HG02852 (cell line): ENCODE measurements around the gene KCNIP1.

Experiments
- ATAC-seq: cut with Tn5 transposase; IDR thresholded peaks from one replicate; pipeline ENCODE4 v1.9.1; 2021; ENCODE audit warnings: mild to moderate bottlenecking, moderate library complexity; ENCODE audit not compliant: unreplicated experiment

The KCNIP1 gene

GRCh38 chr5:170562166-170562874, 58.5 kb downstream of the KCNIP1 start:
- ATAC-seq, result no peak

- ATAC-seq, result no peak
Observed at GRCh38 chr5:170562875-170563228, 59.0 kb downstream of the KCNIP1 start.

DNA sequence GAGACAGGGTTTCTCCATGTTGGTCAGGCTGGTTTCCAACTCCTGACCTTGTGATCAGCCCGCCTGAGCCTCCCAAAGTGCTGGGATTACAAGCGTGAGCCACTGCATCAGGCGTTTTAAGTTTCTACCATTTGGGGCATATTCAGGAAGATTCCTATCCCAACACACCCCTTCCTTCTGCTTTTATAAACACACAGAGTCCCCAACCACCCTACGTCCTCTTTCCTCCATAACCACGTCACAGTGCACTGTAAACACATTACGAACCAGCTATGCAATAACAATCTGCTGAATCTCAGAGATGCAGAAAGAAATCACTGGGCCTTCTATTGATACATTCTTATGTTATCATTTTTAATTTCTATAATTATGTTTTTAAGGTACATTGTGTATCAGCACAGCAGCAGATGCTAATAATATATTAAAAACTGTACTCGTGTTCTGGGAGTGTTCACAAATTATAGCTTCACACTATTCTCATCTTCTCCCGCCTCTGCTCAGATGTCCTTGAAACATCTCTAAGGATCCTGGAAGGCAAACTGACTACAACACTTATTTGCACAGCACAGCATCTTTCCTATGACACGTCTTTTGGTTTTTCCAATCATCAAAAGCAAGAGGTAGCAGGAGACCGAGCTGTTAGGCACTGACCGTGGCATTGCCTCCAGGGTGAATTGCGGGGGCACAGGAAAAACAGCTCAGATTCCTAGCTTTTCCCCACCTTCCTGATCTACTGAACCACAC, 60.2 kb downstream of the KCNIP1 start:
- ATAC-seq, result no peak

- no peak for ATAC-seq
Observed at GRCh38 chr5:170565072-170565471, 61.3 kb downstream of the KCNIP1 start.

DNA sequence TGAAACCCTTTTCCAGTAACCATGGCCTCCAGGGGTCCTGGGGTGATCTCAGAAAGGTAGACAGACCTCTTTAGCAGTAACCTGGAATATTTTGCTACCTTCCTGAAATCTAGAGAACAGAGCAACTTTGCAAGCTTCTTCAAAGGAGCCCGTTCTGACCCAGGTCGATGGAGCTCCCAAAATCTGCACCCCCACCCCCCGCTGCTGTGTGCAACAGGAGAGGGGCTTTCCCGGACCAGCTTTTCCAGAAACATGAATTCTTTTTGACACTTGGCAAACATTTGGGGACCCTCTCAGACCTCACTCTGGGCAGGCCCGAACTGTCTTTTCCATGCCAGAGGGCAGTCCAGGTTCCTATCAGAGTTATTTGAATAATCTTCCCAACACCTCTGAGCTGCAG, 65.3 kb downstream of the KCNIP1 start:
- ATAC-seq, result no peak

- no peak for ATAC-seq
Observed at GRCh38 chr5:170570476-170570875, 66.7 kb downstream of the KCNIP1 start.

DNA sequence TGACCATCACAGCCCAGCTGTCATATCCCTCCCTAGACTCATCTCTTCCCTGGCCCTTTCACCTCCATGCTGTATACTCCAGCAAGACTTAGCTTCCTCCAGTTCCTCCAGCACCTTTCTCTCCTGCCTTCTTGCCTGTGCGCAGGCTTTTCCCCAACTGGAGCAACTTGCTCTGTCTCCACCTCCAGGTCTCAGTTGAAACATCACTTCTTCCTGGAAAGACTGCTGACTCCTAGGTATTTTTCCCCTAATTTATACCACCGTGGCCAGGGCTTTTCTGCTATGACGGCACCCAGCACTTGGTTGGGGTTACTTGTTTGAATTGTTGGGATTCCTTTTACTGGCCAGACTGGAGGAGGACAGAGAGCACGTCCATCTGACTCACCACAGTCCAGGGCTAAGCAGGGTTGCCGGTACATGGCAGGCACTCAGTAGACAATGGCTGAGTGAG, 67.5 kb downstream of the KCNIP1 start:
- ATAC-seq, result no peak

DNA sequence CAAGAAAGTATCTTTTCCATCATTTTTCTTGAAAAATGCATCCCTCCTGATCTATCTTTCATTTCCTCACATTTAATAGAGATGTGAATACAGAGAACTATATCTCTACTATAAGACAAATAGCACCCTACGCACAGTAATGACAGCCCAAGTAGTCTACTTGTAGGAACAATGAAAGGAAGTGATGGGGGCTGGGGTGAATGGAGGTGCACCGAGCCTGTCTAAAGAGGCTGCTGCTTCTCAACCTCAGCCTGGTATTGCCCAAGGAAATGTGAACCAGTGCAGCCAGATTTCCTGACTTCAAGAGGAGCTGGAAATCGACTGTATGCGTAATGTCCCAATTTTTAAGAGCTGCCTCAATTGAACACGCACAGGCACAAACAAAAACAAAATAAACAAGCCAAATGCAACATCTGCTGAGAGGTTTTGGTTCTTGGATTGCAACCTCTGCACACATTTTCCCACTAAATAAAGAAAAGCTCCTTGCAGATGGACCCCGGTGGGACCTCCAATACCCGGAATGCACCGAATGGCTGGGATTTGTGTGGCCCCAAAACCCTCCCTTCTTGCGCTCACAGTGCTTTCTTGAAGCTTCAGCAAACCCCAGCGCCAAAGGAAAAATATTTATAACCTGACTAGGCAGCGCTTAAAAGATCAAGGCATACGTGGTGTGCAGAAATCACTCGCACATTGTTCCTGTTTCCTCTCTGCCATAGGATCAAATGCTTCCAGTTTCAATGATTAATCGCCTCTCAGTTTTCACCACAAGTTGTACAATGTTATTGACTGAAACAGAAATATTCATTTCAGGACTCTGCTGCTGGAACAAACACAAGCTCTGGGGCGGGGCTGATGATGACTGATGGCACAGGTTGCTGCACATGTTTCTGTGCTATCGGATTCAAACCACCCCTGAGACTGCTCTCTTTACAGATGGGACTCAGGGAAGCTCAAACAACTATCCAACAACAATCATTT, 68.3 kb downstream of the KCNIP1 start:
- peak; percentile 87 for ATAC-seq

DNA sequence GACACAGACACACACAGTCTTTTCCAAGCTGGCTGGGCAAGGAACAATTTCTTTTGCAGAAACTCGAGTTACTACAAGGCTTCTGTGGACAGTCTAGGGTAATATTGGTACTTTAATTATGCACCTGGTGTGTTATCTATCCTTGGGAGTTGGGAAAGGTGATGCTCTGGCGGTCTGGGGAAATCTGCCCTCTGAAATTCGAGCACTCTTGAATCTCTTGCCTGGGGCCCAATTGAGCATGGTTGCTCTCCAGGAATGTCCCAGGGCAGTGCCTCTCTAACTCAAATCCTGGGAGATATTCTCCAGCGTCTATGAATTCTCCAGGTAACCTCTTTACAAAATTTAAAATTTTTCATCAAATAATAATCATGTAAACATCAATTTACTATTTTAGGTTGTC, 69.3 kb downstream of the KCNIP1 start:
- ATAC-seq, result no peak

GRCh38 chr5:170573660-170574059, 69.8 kb downstream of the KCNIP1 start:
- no peak for ATAC-seq

GRCh38 chr5:170576602-170577535, 73.0 kb downstream of the KCNIP1 start:
- ATAC-seq, result no peak

DNA sequence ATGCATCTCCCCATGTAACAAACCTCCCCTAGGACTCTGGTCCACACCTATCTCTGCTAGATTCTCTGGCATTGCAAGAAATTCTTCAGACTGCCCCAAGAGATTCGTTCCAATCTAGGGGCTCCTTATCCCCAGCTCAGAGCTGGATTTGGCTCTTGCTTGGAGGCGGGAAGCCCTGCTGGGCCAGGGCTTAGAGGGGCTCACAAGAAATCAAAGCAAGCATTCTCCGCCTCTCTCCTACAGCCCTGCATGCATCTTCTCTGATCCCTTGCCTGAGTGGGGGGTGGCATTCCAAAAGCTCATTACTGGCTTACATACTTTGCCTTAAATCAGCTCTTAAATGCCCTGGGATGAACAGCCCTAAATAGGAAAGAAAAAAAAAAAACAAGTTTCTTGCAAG, 75.8 kb downstream of the KCNIP1 start:
- ATAC-seq, result no peak

- no peak for ATAC-seq
Observed at GRCh38 chr5:170581211-170581610, 77.4 kb downstream of the KCNIP1 start.

GRCh38 chr5:170582644-170583330, 79.0 kb downstream of the KCNIP1 start:
- no peak for ATAC-seq

- ATAC-seq, result no peak
Observed at GRCh38 chr5:170584003-170584402, 80.2 kb downstream of the KCNIP1 start.

GRCh38 chr5:170584450-170585058, 80.7 kb downstream of the KCNIP1 start:
- no peak for ATAC-seq

GRCh38 chr5:170585273-170585948, 81.6 kb downstream of the KCNIP1 start:
- no peak for ATAC-seq

GRCh38 chr5:170587808-170588207, 84.0 kb downstream of the KCNIP1 start:
- ATAC-seq, result no peak

DNA sequence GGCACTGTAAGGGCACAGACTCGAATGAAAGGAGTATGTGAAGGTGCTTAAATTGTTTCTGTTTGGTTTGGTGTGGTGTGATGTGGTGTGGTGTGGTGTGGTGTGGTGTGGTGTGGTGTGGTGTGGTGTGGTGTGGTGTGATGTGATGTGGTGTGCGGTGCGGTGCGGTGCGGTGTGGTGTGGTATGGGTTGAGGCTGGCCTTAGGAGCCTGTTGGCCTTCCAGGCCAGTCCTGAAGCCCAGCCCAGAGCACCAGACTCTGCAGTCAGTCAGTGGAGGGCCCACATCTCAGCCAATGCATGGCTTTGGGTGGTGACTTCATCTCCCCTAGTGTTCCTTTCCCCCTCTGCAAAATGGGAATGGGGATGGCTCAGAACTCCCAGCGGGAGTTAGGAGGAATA, 85.8 kb downstream of the KCNIP1 start:
- no peak for ATAC-seq
